ENCODE data around the gene FNDC4. TPM values are rescaled to one million over a fixed set of nuclear protein-coding genes. Genes with fewer than 3 reads are reported as not detected.

The FNDC4 gene
- polyA plus RNA-seq, 3 donors: not detected

DNA sequence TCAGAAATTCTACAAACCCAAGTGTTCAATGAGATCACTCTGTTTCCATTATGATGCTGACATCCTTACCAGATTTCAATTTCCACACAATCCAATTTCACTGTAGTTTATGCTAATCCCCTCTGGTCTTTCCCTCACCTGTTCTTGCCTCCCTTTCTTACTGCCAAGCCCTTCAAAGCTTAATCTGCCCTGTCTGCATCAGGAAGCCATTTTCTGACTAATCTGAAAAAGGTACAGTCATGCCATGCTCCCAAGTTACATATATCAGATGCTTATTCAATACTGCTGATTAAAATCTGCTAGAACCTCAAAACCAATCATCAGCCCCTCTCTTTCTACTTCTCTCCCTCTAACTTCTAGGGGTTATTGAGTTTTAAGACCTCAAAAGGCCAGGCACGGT is 43.9 kb downstream of the FNDC4 start:
- Histone ChIP-seq H3K36me3 (replicated peaks in 1 of 2; ENCODE audit: control insufficient read depth in 1 of 2, insufficient read depth in 2 of 2, low read length in 2 of 2) (peaks cover 12 to 42% of the 10 kb centered on the region in 2 donors), H4K20me1 (ENCODE audit: insufficient read depth, low read length) (no peaks in the 10 kb centered on the region), H3K4me1 (ENCODE audit: control insufficient read depth in 1 of 2, insufficient read depth in 2 of 2, low read length in 2 of 2) (no peaks in the 10 kb centered on the region), H3K9me3 (replicated peaks in 1 of 2; ENCODE audit: control insufficient read depth in 1 of 2, insufficient read depth in 1 of 2, low read length in 2 of 2) (no peaks in the 10 kb centered on the region), H3K4me2 (replicated peaks; ENCODE audit: extremely low read depth, low read length, poor library complexity, severe bottlenecking) (no peak overlapping the region), H2AFZ (ENCODE audit: insufficient read depth, low read depth, low read length, poor library complexity, severe bottlenecking) (no peak overlapping the region), H3K27me3 (ENCODE audit: control insufficient read depth in 2 of 2, insufficient read depth in 2 of 2, low read length in 2 of 2) (no peaks in the 10 kb centered on the region), H3K9ac (ENCODE audit: insufficient read depth, low read length, poor library complexity, severe bottlenecking) (no peak overlapping the region), H3K4me3 (replicated peaks in 1 of 3; ENCODE audit: low read depth in 2 of 3, low read length in 3 of 3) (no peak overlapping the region), H3K27ac (ENCODE audit: low read depth in 1 of 2, low read length in 2 of 2) (no peak overlapping the region), H3K79me2 (ENCODE audit: insufficient read depth, low read length) (no peaks in the 10 kb centered on the region)
- H3K27ac Mint-ChIP-seq: no peak overlapping the region
- H3K27me3 Mint-ChIP-seq (ENCODE audit: low read depth in 3 of 3): peaks cover 0 to 3% (median 2%) of the 10 kb centered on the region in 3 donors
- TF ChIP-seq, protein P1, sequence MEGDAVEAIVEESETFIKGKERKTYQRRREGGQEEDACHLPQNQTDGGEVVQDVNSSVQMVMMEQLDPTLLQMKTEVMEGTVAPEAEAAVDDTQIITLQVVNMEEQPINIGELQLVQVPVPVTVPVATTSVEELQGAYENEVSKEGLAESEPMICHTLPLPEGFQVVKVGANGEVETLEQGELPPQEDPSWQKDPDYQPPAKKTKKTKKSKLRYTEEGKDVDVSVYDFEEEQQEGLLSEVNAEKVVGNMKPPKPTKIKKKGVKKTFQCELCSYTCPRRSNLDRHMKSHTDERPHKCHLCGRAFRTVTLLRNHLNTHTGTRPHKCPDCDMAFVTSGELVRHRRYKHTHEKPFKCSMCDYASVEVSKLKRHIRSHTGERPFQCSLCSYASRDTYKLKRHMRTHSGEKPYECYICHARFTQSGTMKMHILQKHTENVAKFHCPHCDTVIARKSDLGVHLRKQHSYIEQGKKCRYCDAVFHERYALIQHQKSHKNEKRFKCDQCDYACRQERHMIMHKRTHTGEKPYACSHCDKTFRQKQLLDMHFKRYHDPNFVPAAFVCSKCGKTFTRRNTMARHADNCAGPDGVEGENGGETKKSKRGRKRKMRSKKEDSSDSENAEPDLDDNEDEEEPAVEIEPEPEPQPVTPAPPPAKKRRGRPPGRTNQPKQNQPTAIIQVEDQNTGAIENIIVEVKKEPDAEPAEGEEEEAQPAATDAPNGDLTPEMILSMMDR (IDR thresholded peaks at IDR 0.05): no peak
- intact Hi-C loops (cut with micrococcal nuclease): no loop called here
- peaks cover 0 to 1% (median 0%) of the 10 kb centered on the region in 7 donors for H3K9me3 Mint-ChIP-seq
- peaks cover 40 to 41% of the 10 kb centered on the region in 2 donors for H3K36me3 Mint-ChIP-seq
- H3K4me3 Mint-ChIP-seq: no peak overlapping the region
- no peaks in the 10 kb centered on the region for H3K4me1 Mint-ChIP-seq
- no CpG with 5 or more reads among the region's 1 CpG for WGBS (ENCODE audit: insufficient coverage)
- DNase-seq: no peak

DNA sequence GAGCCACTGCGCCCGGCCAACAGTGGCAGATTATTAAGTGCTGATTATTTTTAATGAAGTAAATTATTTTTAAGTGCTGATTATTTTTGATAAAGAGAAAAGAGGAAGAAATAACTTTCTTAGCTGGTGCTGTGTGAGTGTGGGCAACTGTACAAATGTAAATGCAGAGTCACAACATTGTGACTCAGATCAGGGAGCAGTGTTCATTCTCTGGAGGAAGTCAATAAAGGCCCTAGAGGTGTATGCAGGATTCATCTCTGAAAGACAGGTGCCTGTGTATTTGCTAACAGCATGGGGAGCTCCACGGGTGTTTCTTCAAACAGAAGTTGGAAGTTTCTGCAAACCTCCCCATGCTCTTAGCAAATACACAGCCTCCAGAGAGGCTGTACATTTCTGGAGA is 46.6 kb downstream of the FNDC4 start:
- no peaks in the 10 kb centered on the region for H4K20me1 ChIP-seq (ENCODE audit: insufficient read depth, low read length)
- no peaks in the 10 kb centered on the region for H3K27me3 ChIP-seq (ENCODE audit: control insufficient read depth in 2 of 2, insufficient read depth in 2 of 2, low read length in 2 of 2)
- intact Hi-C loops (cut with micrococcal nuclease): no loop called here
- no peak overlapping the region for H3K4me3 Mint-ChIP-seq
- H3K79me2 ChIP-seq (ENCODE audit: insufficient read depth, low read length): no peaks in the 10 kb centered on the region
- no peaks in the 10 kb centered on the region for H3K4me1 Mint-ChIP-seq
- H3K36me3 Mint-ChIP-seq: peaks cover 42 to 50% of the 10 kb centered on the region in 2 donors
- H2AFZ ChIP-seq (ENCODE audit: insufficient read depth, low read depth, low read length, poor library complexity, severe bottlenecking): no peak overlapping the region
- H3K9me3 ChIP-seq (replicated peaks in 1 of 2; ENCODE audit: control insufficient read depth in 1 of 2, insufficient read depth in 1 of 2, low read length in 2 of 2): no peaks in the 10 kb centered on the region
- DNase-seq: no peak
- TF ChIP-seq, protein P1 (IDR thresholded peaks at IDR 0.05): no peak
- no peak overlapping the region for H3K4me3 ChIP-seq (replicated peaks in 1 of 3; ENCODE audit: low read depth in 2 of 3, low read length in 3 of 3)
- H3K4me2 ChIP-seq (replicated peaks; ENCODE audit: extremely low read depth, low read length, poor library complexity, severe bottlenecking): no peak overlapping the region
- H3K27ac Mint-ChIP-seq: peak overlapping the region in 2 of 7 donors; percentile 1
- H3K27me3 Mint-ChIP-seq (ENCODE audit: low read depth in 3 of 3): peaks cover 0 to 3% (median 0%) of the 10 kb centered on the region in 3 donors
- H3K9ac ChIP-seq (ENCODE audit: insufficient read depth, low read length, poor library complexity, severe bottlenecking): no peak overlapping the region
- no peaks in the 10 kb centered on the region for H3K4me1 ChIP-seq (ENCODE audit: control insufficient read depth in 1 of 2, insufficient read depth in 2 of 2, low read length in 2 of 2)
- WGBS (ENCODE audit: insufficient coverage): 93% methylated on average over 2 of the region's 3 CpGs
- H3K36me3 ChIP-seq (replicated peaks in 1 of 2; ENCODE audit: control insufficient read depth in 1 of 2, insufficient read depth in 2 of 2, low read length in 2 of 2): peaks cover 15 to 47% of the 10 kb centered on the region in 2 donors
- H3K27ac ChIP-seq (ENCODE audit: low read depth in 1 of 2, low read length in 2 of 2): no peak overlapping the region
- peaks cover 0 to 1% (median 0%) of the 10 kb centered on the region in 7 donors for H3K9me3 Mint-ChIP-seq

Data from CD14-positive monocyte (primary cell).